Vagina (tissue), 2 donors: ENCODE measurements around the gene ACOXL.

Experiments
- POLR2A ChIP-seq, 2 donors: fragments of 450-650 bp; IDR thresholded peaks; one replicate each; pipeline ENCODE4 v1.6.1; 2017; ENCODE audit warnings: antibody characterized with exemption in 2 of 2, mild to moderate bottlenecking in 2 of 2, moderate library complexity in 2 of 2
- POLR2AphosphoS5 ChIP-seq, 2 donors: sonication (generic); formaldehyde crosslinking; IDR thresholded peaks; one replicate each; pipeline ENCODE4 v1.9.0; 2017; ENCODE audit warnings: antibody characterized with exemption in 2 of 2, mild to moderate bottlenecking in 2 of 2, low read depth in 1 of 2; ENCODE audit not compliant: insufficient read depth in 1 of 2
- TF ChIP-seq, protein P1 (sequence below), 3 experiments: fragments of 450-650 bp in 2 of 3; fragments of 200-600 bp in 1 of 3; sonication (generic) in 1 of 3; IDR thresholded peaks; one replicate each; pipeline ENCODE4 v1.5.1; 2017 to 2019; ENCODE audit warnings: antibody characterized with exemption in 3 of 3, mild to moderate bottlenecking in 2 of 3, moderate library complexity in 2 of 3

DNA sequence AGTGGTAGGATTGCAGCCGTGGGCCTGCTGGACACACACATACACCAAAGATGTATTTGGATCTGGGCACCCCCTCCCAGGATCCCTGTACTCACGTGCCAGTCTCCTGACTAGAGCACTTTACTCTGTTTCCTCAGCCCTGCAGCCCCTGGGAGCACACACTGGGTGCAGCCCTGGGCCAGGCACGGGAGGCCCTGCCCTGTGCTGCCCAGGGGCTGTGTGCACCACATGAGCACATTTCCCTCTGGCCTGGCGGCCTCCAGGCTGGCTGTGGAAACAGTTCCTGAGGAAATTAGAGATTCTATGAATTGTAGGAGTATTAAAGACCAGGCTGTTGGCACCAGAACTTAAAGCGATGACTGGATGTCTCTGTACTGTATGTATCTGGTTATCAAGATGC, 433.7 kb downstream of the ACOXL start:
- TF ChIP-seq POLR2AphosphoS5 (IDR thresholded peaks at IDR 0.05; ENCODE audit: insufficient read depth in 1 of 2, low read depth in 1 of 2) (no peak), POLR2A (IDR thresholded peaks at IDR 0.05) (no peak)
- TF ChIP-seq, protein P1, sequence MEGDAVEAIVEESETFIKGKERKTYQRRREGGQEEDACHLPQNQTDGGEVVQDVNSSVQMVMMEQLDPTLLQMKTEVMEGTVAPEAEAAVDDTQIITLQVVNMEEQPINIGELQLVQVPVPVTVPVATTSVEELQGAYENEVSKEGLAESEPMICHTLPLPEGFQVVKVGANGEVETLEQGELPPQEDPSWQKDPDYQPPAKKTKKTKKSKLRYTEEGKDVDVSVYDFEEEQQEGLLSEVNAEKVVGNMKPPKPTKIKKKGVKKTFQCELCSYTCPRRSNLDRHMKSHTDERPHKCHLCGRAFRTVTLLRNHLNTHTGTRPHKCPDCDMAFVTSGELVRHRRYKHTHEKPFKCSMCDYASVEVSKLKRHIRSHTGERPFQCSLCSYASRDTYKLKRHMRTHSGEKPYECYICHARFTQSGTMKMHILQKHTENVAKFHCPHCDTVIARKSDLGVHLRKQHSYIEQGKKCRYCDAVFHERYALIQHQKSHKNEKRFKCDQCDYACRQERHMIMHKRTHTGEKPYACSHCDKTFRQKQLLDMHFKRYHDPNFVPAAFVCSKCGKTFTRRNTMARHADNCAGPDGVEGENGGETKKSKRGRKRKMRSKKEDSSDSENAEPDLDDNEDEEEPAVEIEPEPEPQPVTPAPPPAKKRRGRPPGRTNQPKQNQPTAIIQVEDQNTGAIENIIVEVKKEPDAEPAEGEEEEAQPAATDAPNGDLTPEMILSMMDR (IDR thresholded peaks at IDR 0.05) = no peak
